Keratinocyte (primary cell): ENCODE data around the gene JAKMIP1.

Experiments
- CTCF ChIP-seq, 3 experiments: IDR thresholded peaks in 1 of 3; conservative IDR thresholded peaks in 1 of 3; optimal IDR thresholded peaks in 1 of 3; 2 replicates in 2 of 3; 3 replicates in 1 of 3; pipeline versions ENCODE3 to v1.5.1; 2011; ENCODE audit warnings: low read length in 3 of 3, mild to moderate bottlenecking in 3 of 3, moderate library complexity in 2 of 3, control low read depth in 1 of 3, inconsistent platforms in 1 of 3; ENCODE audit not compliant: insufficient read depth in 2 of 3; ENCODE audit errors: extremely low read depth in 1 of 3
- EZH2 ChIP-seq: IDR thresholded peaks from one replicate; pipeline ENCODE4 v1.6.1; 2012; ENCODE audit warnings: inconsistent platforms, mild to moderate bottlenecking, low read length, moderate library complexity

- TF ChIP-seq EZH2, result no peak
- no peak for TF ChIP-seq CTCF (optimal IDR thresholded peaks at IDR 0.05 in 1 of 3, IDR thresholded peaks at IDR 0.05 in 1 of 3, conservative IDR thresholded peaks at IDR 0.05 in 1 of 3; ENCODE audit: extremely low read depth in 1 of 3, insufficient read depth in 2 of 3, low read length in 3 of 3)
Measured at GRCh38 chr4:6197433-6198174, 2.7 kb downstream of the JAKMIP1 start.
